Sigmoid colon (tissue), 4 donors: ENCODE measurements around the gene MED22.
"Not testable (repeated sequence)": the region's sequence is repeated elsewhere in the genome, so short reads cannot be mapped to it uniquely, and the experiment has no call there.

ENCODE experiments used
- EP300 ChIP-seq, 4 donors: sonication (generic); formaldehyde crosslinking; IDR thresholded peaks; one replicate each; pipeline ENCODE4 v1.6.1; 2017; ENCODE audit warnings: antibody characterized with exemption in 4 of 4
- POLR2A ChIP-seq, 2 donors: fragments of 450-650 bp; IDR thresholded peaks; one replicate each; pipeline ENCODE4 v1.6.1; 2016; ENCODE audit warnings: antibody characterized with exemption in 2 of 2, mild to moderate bottlenecking in 2 of 2, moderate library complexity in 2 of 2
- POLR2AphosphoS5 ChIP-seq, 4 donors: sonication (generic); formaldehyde crosslinking; IDR thresholded peaks; one replicate each; pipeline ENCODE4 v1.6.1; 2017; ENCODE audit warnings: antibody characterized with exemption in 4 of 4
- TF ChIP-seq, protein P1 (sequence below), 4 experiments: fragments of 450-650 bp in 3 of 4; fragments of 200-600 bp in 1 of 4; IDR thresholded peaks; one replicate each; pipeline ENCODE4 v1.5.1; 2016 to 2019; ENCODE audit warnings: antibody characterized with exemption in 4 of 4, mild to moderate bottlenecking in 3 of 4, moderate library complexity in 2 of 4

GRCh38 chr9:133377280-133377679 is 29.3 kb upstream of the MED22 start:
- TF ChIP-seq, protein P1, sequence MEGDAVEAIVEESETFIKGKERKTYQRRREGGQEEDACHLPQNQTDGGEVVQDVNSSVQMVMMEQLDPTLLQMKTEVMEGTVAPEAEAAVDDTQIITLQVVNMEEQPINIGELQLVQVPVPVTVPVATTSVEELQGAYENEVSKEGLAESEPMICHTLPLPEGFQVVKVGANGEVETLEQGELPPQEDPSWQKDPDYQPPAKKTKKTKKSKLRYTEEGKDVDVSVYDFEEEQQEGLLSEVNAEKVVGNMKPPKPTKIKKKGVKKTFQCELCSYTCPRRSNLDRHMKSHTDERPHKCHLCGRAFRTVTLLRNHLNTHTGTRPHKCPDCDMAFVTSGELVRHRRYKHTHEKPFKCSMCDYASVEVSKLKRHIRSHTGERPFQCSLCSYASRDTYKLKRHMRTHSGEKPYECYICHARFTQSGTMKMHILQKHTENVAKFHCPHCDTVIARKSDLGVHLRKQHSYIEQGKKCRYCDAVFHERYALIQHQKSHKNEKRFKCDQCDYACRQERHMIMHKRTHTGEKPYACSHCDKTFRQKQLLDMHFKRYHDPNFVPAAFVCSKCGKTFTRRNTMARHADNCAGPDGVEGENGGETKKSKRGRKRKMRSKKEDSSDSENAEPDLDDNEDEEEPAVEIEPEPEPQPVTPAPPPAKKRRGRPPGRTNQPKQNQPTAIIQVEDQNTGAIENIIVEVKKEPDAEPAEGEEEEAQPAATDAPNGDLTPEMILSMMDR (IDR thresholded peaks at IDR 0.05) = not testable (repeated sequence)
- not testable (repeated sequence) for TF ChIP-seq POLR2AphosphoS5, EP300, POLR2A (IDR thresholded peaks at IDR 0.05)
